Natural killer cell (primary cell): ENCODE data around the gene EPS8. TPM values are rescaled to one million over a fixed set of nuclear protein-coding genes. Genes with fewer than 3 reads are reported as not detected.

Source experiments
- ATAC-seq, 3 donors: fragments of 150-1000 bp in 2 of 3; fragments of 200-7000 bp in 1 of 3; cut with Tn5 transposase; 1 replicate in 1 of 3; 2 replicates in 2 of 3; pipeline ENCODE4 v1.10.0; 2021; ENCODE audit warnings: mild to moderate bottlenecking in 2 of 3, moderate library complexity in 2 of 3
- DNase-seq, 2 donors: peaks; one replicate each; pipeline versions ENCODE4 v3.0.0 to v3.0.0-alpha.2; 2013 to 2021; ENCODE audit warnings: mixed read lengths in 1 of 2
- H3K27ac ChIP-seq: one replicate; pipeline ENCODE4 v1.5.1; 2013; ENCODE audit warnings: mild to moderate bottlenecking, low read length
- H3K27me3 ChIP-seq: one replicate; pipeline ENCODE4 v1.6.1; 2013; ENCODE audit warnings: low read length; ENCODE audit not compliant: control insufficient read depth, insufficient read depth
- H3K36me3 ChIP-seq: one replicate; pipeline ENCODE4 v1.6.1; 2013; ENCODE audit warnings: low read length; ENCODE audit not compliant: control insufficient read depth, insufficient read depth
- H3K4me1 ChIP-seq: one replicate; pipeline ENCODE4 v1.6.1; 2013; ENCODE audit warnings: low read length; ENCODE audit not compliant: control insufficient read depth, insufficient read depth
- H3K4me3 ChIP-seq: one replicate; pipeline ENCODE4 v1.5.1; 2013; ENCODE audit warnings: low read length
- H3K9me3 ChIP-seq: one replicate; pipeline ENCODE4 v1.6.1; 2013; ENCODE audit warnings: low read length; ENCODE audit not compliant: control insufficient read depth, insufficient read depth
- H3K27ac Mint-ChIP-seq, 2 donors: one replicate each; pipeline ENCODE4 v1.8.0; 2022; ENCODE audit warnings: mild to moderate bottlenecking in 2 of 2, mixed read lengths in 2 of 2, moderate library complexity in 1 of 2
- H3K27me3 Mint-ChIP-seq, 2 donors: one replicate each; pipeline ENCODE4 v1.8.0; 2022; ENCODE audit warnings: low read depth in 2 of 2, mixed read lengths in 2 of 2
- H3K36me3 Mint-ChIP-seq: one replicate; pipeline ENCODE4 v1.8.0; 2022; ENCODE audit warnings: mixed read lengths
- H3K4me1 Mint-ChIP-seq, 2 donors: one replicate each; pipeline ENCODE4 v1.8.0; 2022; ENCODE audit warnings: mixed read lengths in 2 of 2
- H3K4me3 Mint-ChIP-seq: one replicate; pipeline ENCODE4 v1.8.0; 2022; ENCODE audit warnings: mild to moderate bottlenecking, moderate library complexity, mixed read lengths
- H3K9me3 Mint-ChIP-seq, 2 donors: one replicate each; pipeline ENCODE4 v1.8.0; 2022; ENCODE audit warnings: mixed read lengths in 2 of 2
- WGBS: methylation state at CpG from one replicate; pipeline ENCODE4 v1.1.7; 2013; ENCODE audit warnings: missing lambda C conversion rate; ENCODE audit not compliant: insufficient coverage; 5-methylcytosine and 5-hydroxymethylcytosine counted together
- intact Hi-C: fragments of 100-400 bp; cut with micrococcal nuclease; formaldehyde crosslinking; loops from one replicate; pipeline ENCODE4 v1.14.2; 2022
- total RNA-seq, 4 donors: library from RNA; stranded (reverse); fragments of 120-200 nt in 1 of 4; gene quantifications; one replicate each; pipeline versions ENCODE4 v1.2.3 to v1.2.4, GENCODE V29; 2013 to 2022
- TF ChIP-seq, protein P1 (sequence below): fragments of 200-600 bp; IDR thresholded peaks from one replicate; pipeline ENCODE4 v1.8.0; 2022; ENCODE audit warnings: antibody characterized with exemption

The EPS8 gene
- total RNA-seq, 3 donors from 2014 or later (not counting 1 experiment from before 2014, with no cell fraction given) = 1.5 to 2.6 (median 1.5) TPM

DNA sequence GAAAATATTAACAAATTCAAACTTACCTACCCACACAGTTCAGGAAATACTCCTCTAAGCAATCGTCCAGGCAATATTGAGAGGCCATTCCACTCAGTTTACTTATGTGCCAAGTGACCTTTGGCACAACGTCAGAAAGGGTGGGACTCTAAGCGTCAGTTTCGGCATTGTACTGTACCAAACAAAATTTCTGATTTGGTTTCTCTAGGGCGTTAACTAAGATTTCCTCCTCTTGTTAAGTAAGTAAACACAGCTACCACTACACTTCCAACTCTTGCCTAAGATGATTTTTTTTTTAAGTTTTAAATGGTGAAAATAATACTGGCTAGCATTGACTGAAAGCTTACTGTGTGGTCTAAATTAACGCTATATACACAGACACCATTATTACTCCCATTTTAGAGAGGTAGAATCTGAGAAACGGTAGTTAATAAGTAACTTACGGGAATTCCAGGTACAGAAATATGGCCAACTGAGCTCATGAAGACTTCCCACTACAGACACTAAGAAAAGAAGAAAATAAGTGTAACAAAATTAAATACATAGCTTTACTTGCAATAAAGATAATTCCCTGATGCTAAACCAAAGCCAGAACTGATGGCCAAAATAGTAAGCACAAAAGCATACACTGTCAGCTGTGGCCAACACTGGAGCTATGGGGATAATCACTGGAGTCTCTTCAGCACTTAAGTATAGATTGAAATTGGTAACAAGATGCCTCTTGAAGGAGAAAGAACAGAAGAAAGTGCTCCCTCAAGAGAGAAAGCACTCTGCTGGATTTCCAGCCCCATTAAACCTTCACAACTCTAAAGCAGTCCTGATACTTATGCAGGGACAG, 76.1 kb downstream of the EPS8 start:
- H3K4me3 Mint-ChIP-seq = no peak overlapping the region
- intact Hi-C loops = no loop called here
- no peaks in the 10 kb centered on the region for H3K9me3 Mint-ChIP-seq
- peaks cover 0 to under 1% of the 10 kb centered on the region in 2 donors for H3K27me3 Mint-ChIP-seq
- ATAC-seq (no peak), DNase-seq (no peak)
- TF ChIP-seq, protein P1, sequence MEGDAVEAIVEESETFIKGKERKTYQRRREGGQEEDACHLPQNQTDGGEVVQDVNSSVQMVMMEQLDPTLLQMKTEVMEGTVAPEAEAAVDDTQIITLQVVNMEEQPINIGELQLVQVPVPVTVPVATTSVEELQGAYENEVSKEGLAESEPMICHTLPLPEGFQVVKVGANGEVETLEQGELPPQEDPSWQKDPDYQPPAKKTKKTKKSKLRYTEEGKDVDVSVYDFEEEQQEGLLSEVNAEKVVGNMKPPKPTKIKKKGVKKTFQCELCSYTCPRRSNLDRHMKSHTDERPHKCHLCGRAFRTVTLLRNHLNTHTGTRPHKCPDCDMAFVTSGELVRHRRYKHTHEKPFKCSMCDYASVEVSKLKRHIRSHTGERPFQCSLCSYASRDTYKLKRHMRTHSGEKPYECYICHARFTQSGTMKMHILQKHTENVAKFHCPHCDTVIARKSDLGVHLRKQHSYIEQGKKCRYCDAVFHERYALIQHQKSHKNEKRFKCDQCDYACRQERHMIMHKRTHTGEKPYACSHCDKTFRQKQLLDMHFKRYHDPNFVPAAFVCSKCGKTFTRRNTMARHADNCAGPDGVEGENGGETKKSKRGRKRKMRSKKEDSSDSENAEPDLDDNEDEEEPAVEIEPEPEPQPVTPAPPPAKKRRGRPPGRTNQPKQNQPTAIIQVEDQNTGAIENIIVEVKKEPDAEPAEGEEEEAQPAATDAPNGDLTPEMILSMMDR = no peak
- WGBS = 88% methylated on average over 5 of the region's 8 CpGs
- Histone ChIP-seq H3K4me1 (no peaks in the 10 kb centered on the region), H3K27ac (no peak overlapping the region), H3K36me3 (no peaks in the 10 kb centered on the region), H3K4me3 (no peak overlapping the region), H3K27me3 (no peaks in the 10 kb centered on the region), H3K9me3 (no peaks in the 10 kb centered on the region)
- H3K27ac Mint-ChIP-seq = no peak overlapping the region
- no peaks in the 10 kb centered on the region for H3K36me3 Mint-ChIP-seq
- no peaks in the 10 kb centered on the region for H3K4me1 Mint-ChIP-seq

DNA sequence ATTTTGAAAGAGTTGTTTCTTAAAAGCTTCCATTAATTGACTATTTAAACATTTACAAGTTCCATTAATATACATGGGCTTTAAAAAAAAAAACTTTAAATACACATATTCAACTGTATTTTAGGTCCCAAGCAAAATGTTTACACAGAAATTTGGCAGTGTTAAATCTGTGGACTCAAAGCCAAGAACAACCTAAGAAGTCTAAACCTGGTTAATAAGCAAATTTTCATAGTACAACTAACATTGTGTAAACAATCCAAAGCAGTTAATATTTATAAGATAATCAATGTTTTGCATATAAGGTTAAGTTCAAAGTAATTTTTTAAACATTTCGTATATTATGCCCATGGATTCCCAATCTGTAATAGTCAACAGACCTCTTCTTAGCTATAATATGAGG, 77.0 kb downstream of the EPS8 start:
- Mint-ChIP-seq H3K27ac (no peak overlapping the region), H3K27me3 (no peaks in the 10 kb centered on the region), H3K4me1 (no peaks in the 10 kb centered on the region), H3K4me3 (no peak overlapping the region), H3K36me3 (no peaks in the 10 kb centered on the region), H3K9me3 (no peaks in the 10 kb centered on the region)
- no peak for DNase-seq
- no peaks in the 10 kb centered on the region for H3K27me3 ChIP-seq
- no peaks in the 10 kb centered on the region for H3K4me1 ChIP-seq
- H3K36me3 ChIP-seq = no peaks in the 10 kb centered on the region
- TF ChIP-seq, protein P1 = no peak
- no peaks in the 10 kb centered on the region for H3K9me3 ChIP-seq
- no peak for ATAC-seq
- intact Hi-C loops = no loop called here
- H3K4me3 ChIP-seq = no peak overlapping the region
- no peak overlapping the region for H3K27ac ChIP-seq
- no CpG with 5 or more reads among the region's 1 CpG for WGBS

DNA sequence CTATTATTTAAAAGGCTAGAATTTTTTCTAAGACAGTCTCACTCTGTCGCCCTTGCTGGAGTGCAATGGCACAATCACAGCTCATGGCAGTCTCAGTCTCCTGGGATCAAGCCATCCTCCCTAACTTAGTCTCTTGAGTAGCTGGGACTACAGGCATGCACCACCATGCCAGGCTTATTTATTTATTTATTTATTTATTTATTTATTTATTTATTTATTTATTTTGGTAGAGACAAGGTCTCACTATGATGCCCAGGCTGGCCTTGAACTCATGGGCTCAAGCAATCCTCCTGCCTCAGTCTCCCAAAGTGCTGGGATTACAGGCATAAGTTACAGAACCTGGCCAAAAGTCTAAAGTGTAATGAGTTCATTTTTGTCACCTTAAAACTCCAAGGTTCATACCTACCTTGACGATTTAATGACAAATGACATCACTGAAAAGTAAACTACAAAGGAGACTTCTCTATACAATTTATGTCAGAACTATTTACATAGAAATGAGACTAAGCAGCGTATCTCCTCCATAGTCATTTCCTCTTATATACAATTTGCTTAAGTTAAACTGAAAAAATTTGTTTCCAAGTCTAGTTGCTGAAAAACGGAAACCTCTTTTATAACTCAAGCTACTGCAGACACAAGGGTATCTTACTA, 78.2 kb downstream of the EPS8 start:
- H3K4me1 Mint-ChIP-seq = no peaks in the 10 kb centered on the region
- intact Hi-C loops = no loop called here

More for the DNA sequence above, 78.2 kb downstream of the EPS8 start:
- Histone ChIP-seq H3K27me3 (no peaks in the 10 kb centered on the region), H3K4me1 (no peaks in the 10 kb centered on the region), H3K9me3 (no peaks in the 10 kb centered on the region), H3K4me3 (no peak overlapping the region), H3K36me3 (no peaks in the 10 kb centered on the region), H3K27ac (no peak overlapping the region)
- Mint-ChIP-seq H3K9me3 (no peaks in the 10 kb centered on the region), H3K4me3 (no peak overlapping the region), H3K27me3 (no peaks in the 10 kb centered on the region), H3K27ac (no peak overlapping the region), H3K36me3 (no peaks in the 10 kb centered on the region)
- TF ChIP-seq, protein P1 = no peak
- no peak for DNase-seq
- ATAC-seq = no peak
- 87% methylated on average over 3 of the region's 4 CpGs for WGBS
